A549 (cell line): Measurements from ENCODE around the gene NDUFC2. TPM values are rescaled to one million over a fixed set of nuclear protein-coding genes. Genes with fewer than 3 reads are reported as not detected.

Experiments used
- ATAC-seq, 2 experiments: fragments of 200-7000 bp in 1 of 2; fragments of >200 bp in 1 of 2; cut with Nextera tagmentation in 1 of 2; cut with Tn5 transposase in 1 of 2; 3 replicates each; pipeline versions ENCODE4 v1.8.0 to v1.9.1; 2018 to 2020; ENCODE audit warnings: mild to moderate bottlenecking in 1 of 2, moderate library complexity in 1 of 2
- CTCF ChIA-PET: fragments of 300-600 bp; sonication (Branson Sonifier 250); formaldehyde crosslinking; extraction: SDS; loops from one replicate; lab custom pipeline; 2021; ENCODE audit warnings: antibody characterized with exemption, inconsistent platforms; lab: Yijun Ruan, JAX
- POLR2A ChIA-PET: fragments of 350-600 bp; formaldehyde crosslinking; extraction: SDS; loops from one replicate; lab custom pipeline; 2021; ENCODE audit warnings: antibody characterized with exemption, inconsistent platforms; lab: Yijun Ruan, JAX
- DNase-seq, 2 experiments: peaks; one replicate each; pipeline versions ENCODE4 v3.0.0 to v3.0.0-alpha.2; 2011 to 2016; ENCODE audit warnings: low read depth in 1 of 2, low spot score in 1 of 2
- FAIRE-seq: peaks from 2 replicates; lab custom pipeline; 2011; peaks lifted over from hg19 to GRCh38; lab: Jason Lieb, UNC
- H3K27ac ChIP-seq, 2 experiments: fragments of >200 bp; sonication (Bioruptor Twin); formaldehyde crosslinking; 3 replicates each; pipeline ENCODE4 v1.5.1; 2016 to 2017
- H3K4me1 ChIP-seq: fragments of >200 bp; sonication (Bioruptor Twin); formaldehyde crosslinking; 3 replicates; pipeline ENCODE4 v1.6.1; 2016
- H3K4me2 ChIP-seq: fragments of >200 bp; sonication (Bioruptor Twin); formaldehyde crosslinking; 3 replicates; pipeline ENCODE4 v1.6.1; 2016
- H3K4me3 ChIP-seq: fragments of >200 bp; sonication (Bioruptor Twin); formaldehyde crosslinking; 3 replicates; pipeline ENCODE4 v1.5.1; 2016
- H3K9me3 ChIP-seq: fragments of >200 bp; sonication (Bioruptor Twin); formaldehyde crosslinking; 3 replicates; pipeline ENCODE4 v1.6.1; 2016
- CBX8 ChIP-seq: fragments of 200-600 bp; sonication (generic); IDR thresholded peaks from 2 replicates; pipeline ENCODE4 v1.6.1; 2016
- EHF ChIP-seq: fragments of 250-450 bp; sonication (Bioruptor Pico); IDR thresholded peaks from 2 replicates; pipeline ENCODE4 v1.5.0; 2020; ENCODE audit warnings: mild to moderate bottlenecking
- FOSL2 ChIP-seq, 2 experiments: fragments of 450-650 bp in 1 of 2; fragments of >200 bp in 1 of 2; sonication (Bioruptor Twin) in 1 of 2; formaldehyde crosslinking; IDR thresholded peaks; 2 replicates each; pipeline versions ENCODE4 v1.5.0 to v1.6.1; 2016 to 2020; ENCODE audit warnings: mild to moderate bottlenecking in 1 of 2, moderate library complexity in 1 of 2
- FOXS1 ChIP-seq: fragments of 250-450 bp; sonication (Bioruptor Pico); IDR thresholded peaks from 2 replicates; pipeline ENCODE4 v1.5.0; 2020; ENCODE audit warnings: mild to moderate bottlenecking, moderate library complexity
- HOXA7 ChIP-seq: fragments of 250-450 bp; sonication (Bioruptor Pico); IDR thresholded peaks from 2 replicates; pipeline ENCODE4 v1.5.0; 2020; ENCODE audit warnings: mild to moderate bottlenecking, moderate library complexity
- JUN ChIP-seq, 2 experiments: fragments of >200 bp; sonication (Bioruptor Twin); formaldehyde crosslinking; IDR thresholded peaks; 2 replicates in 1 of 2; 3 replicates in 1 of 2; pipeline ENCODE4 v1.6.1; 2016 to 2017
- KDM1A ChIP-seq: fragments of 200-600 bp; sonication (generic); IDR thresholded peaks from 2 replicates; pipeline ENCODE4 v1.6.1; 2016; ENCODE audit warnings: low read depth, mild to moderate bottlenecking
- MAZ ChIP-seq: fragments of 150-350 bp; IDR thresholded peaks from 2 replicates; pipeline ENCODE4 v1.6.1; 2014; ENCODE audit warnings: antibody characterized with exemption, low read depth, low read length, borderline replicate concordance
- RFX5 ChIP-seq: fragments of 450-650 bp; IDR thresholded peaks from 2 replicates; pipeline ENCODE4 v1.7.1; 2014; ENCODE audit warnings: antibody characterized with exemption, mild to moderate bottlenecking, moderate library complexity
- RNF2 ChIP-seq: fragments of 200-600 bp; sonication (generic); IDR thresholded peaks from 2 replicates; pipeline ENCODE4 v1.6.1; 2016; ENCODE audit warnings: low read depth, mild to moderate bottlenecking, antibody characterized with exemption, moderate library complexity, borderline replicate concordance
- SMC3 ChIP-seq: fragments of >200 bp; sonication (Bioruptor Twin); formaldehyde crosslinking; IDR thresholded peaks from 3 replicates; pipeline ENCODE4 v1.6.1; 2018; ENCODE audit warnings: inconsistent platforms
- SREBF2 ChIP-seq: fragments of 450-650 bp; IDR thresholded peaks from 2 replicates; pipeline ENCODE4 v1.6.1; 2014; ENCODE audit warnings: mild to moderate bottlenecking, moderate library complexity
- ZC3H11A ChIP-seq: fragments of 450-650 bp; IDR thresholded peaks from 2 replicates; pipeline ENCODE4 v1.6.1; 2014; ENCODE audit warnings: antibody characterized with exemption, mild to moderate bottlenecking
- ZFP36 ChIP-seq: fragments of 450-650 bp; IDR thresholded peaks from 2 replicates; pipeline ENCODE4 v1.6.1; 2014; ENCODE audit warnings: borderline replicate concordance; ENCODE audit not compliant: partially characterized antibody
- ZNF302 ChIP-seq: fragments of 250-450 bp; sonication (Bioruptor Pico); IDR thresholded peaks from 2 replicates; pipeline ENCODE4 v1.9.0; 2021; ENCODE audit warnings: inconsistent platforms, mild to moderate bottlenecking, moderate library complexity
- ZSCAN20 ChIP-seq: fragments of 250-450 bp; sonication (Bioruptor Pico); IDR thresholded peaks from 2 replicates; pipeline ENCODE4 v1.8.0; 2022; ENCODE audit warnings: mild to moderate bottlenecking, moderate library complexity
- WGBS: methylation state at CpG from one replicate; pipeline ENCODE4 v1.1.6; 2017; ENCODE audit errors: missing lambda C conversion rate; 5-methylcytosine and 5-hydroxymethylcytosine counted together
- polyA plus RNA-seq, 4 experiments: library from polyadenylated mRNA; depleted of rRNA in 3 of 4; stranded (reverse); fragments of >200 nt; fragmentation: RNase III in 1 of 4; extraction: RNeasy Plus Mini Kit Qiagen cat#74134 plus additional on column Dnase treatment in 1 of 4; gene quantifications; 2 replicates in 3 of 4; 3 replicates in 1 of 4; pipeline ENCODE4 v1.2.3, GENCODE V29; 2011 to 2017
- TF ChIP-seq, protein P1 (sequence below): fragments of 150-350 bp; IDR thresholded peaks from 2 replicates; pipeline ENCODE4 v1.6.1; 2014; ENCODE audit warnings: low read depth, mild to moderate bottlenecking, low read length
- TF ChIP-seq, protein P2 (sequence below): IDR thresholded peaks from 2 replicates; pipeline ENCODE4 v1.6.1; 2012

Gene NDUFC2
- polyA plus RNA-seq, 2 of the 4 experiments (the other 2 are of a cell fraction), result 148 to 277 TPM

DNA sequence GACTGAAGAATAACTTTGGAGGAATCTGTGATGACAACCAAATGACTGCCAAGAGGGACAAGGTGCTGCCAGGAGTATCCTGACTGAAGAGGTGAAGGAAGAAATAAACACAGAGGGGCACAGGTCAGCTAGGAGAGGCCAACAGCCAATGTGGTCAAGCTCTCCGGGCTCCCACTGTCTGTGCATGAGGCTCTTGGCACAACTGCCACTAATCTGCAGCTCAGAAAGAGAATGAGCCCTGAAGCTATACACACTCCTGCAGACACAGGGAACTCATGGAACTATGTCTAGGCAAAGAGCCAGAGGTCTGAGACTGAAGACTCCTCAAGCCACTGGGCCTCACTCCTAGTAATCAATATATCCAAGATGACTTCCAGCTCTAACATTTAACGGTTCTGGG lies 9.0 kb downstream of the NDUFC2 start:
- no peak overlapping the region for H3K27ac ChIP-seq
- POLR2A ChIA-PET, result no interaction called here
- no peak for TF ChIP-seq ZC3H11A
- TF ChIP-seq RFX5, result no peak
- no peak for TF ChIP-seq ZNF302 (CRISPR knock-in tag)
- no peak for TF ChIP-seq HOXA7
- no peak for FAIRE-seq
- 84% methylated on average over 2 of the region's 2 CpGs for WGBS
- no peaks in the 10 kb centered on the region for H3K9me3 ChIP-seq
- CTCF ChIA-PET, result interaction anchor here (1.4 to 1.6 kb wide), 2 partner anchors 10 to 24 kb away, joined by 3 to 5 read pairs; partner anchors contain the start of gene NDUFC2
- no peak for ATAC-seq
- H3K4me3 ChIP-seq, result no peak overlapping the region
- no peak overlapping the region for H3K4me2 ChIP-seq
- H3K4me1 ChIP-seq, result no peaks in the 10 kb centered on the region
- DNase-seq, result no peak

DNA sequence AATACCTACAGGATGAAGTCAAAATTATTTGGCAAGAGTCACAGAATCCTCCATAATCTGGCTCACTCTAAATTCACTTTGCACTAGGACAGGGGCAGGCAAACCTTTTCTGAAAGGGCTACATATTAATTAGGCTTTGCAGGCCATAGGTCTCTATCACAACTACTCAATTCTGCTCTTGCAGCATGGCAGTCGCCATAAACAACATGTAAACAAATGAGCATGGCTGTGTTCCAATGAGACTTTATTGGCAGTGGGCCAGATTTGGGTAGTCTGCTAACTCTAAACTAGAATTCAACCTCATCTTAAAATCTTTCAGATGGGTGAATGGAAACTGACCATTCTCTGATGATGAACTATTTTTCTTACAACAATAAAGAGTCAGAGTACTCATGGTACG lies 10.2 kb downstream of the NDUFC2 start:
- H3K4me1 ChIP-seq, result no peaks in the 10 kb centered on the region
- H3K4me2 ChIP-seq, result no peak overlapping the region
- H3K4me3 ChIP-seq, result no peak overlapping the region
- POLR2A ChIA-PET, result interaction anchor here (1.2 kb wide), 1 partner anchor 10 kb away, joined by 4 read pairs; the partner anchor contains the start of gene NDUFC2
- WGBS, result 83% methylated on average over 2 of the region's 2 CpGs
- FAIRE-seq (no peak), ATAC-seq (no peak), DNase-seq (no peak)
- no peak overlapping the region for H3K27ac ChIP-seq
- no peak for TF ChIP-seq ZSCAN20 (CRISPR knock-in tag)
- TF ChIP-seq, protein P1, sequence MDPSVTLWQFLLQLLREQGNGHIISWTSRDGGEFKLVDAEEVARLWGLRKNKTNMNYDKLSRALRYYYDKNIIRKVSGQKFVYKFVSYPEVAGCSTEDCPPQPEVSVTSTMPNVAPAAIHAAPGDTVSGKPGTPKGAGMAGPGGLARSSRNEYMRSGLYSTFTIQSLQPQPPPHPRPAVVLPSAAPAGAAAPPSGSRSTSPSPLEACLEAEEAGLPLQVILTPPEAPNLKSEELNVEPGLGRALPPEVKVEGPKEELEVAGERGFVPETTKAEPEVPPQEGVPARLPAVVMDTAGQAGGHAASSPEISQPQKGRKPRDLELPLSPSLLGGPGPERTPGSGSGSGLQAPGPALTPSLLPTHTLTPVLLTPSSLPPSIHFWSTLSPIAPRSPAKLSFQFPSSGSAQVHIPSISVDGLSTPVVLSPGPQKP, result no peak
- H3K9me3 ChIP-seq, result no peaks in the 10 kb centered on the region
- CTCF ChIA-PET, result interaction anchor here (1.2 to 1.7 kb wide), 2 partner anchors 9 to 23 kb away, joined by 4 to 7 read pairs; no protein-coding TSS in a partner anchor

DNA sequence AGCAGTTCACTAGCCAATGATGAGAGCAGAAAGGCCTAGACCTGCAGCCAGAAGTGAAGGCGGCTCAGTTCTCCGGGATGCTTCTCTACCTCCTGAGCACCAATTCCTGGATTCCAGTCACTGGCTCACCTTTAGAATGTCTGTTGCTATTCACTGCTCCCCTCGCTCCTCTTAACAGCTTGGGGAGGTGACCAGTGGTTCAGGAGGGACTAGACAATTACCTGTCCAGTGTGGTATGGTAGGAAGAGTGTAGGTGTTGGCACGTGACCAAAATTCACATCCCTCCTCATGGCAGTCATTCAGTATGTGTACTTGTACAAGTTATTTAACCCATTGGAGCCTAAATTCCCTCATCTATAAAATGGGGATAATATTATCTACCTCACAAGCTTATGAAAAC lies 12.0 kb downstream of the NDUFC2 start:
- DNase-seq (no peak), ATAC-seq (no peak), FAIRE-seq (no peak)
- H3K4me1 ChIP-seq, result no peaks in the 10 kb centered on the region
- no peak for TF ChIP-seq JUN (IDR thresholded peaks at IDR 0.05)
- TF ChIP-seq SREBF2, result no peak
- no peak for TF ChIP-seq ZSCAN20 (CRISPR knock-in tag)
- no peak for TF ChIP-seq CBX8
- TF ChIP-seq SMC3, result no peak
- no peak for TF ChIP-seq ZFP36
- no peak for TF ChIP-seq FOXS1 (CRISPR knock-in tag)
- no peak for TF ChIP-seq KDM1A
- CTCF ChIA-PET, result no interaction called here
- 92% methylated on average over 4 of the region's 4 CpGs for WGBS
- H3K4me2 ChIP-seq, result no peak overlapping the region
- POLR2A ChIA-PET, result no interaction called here
- H3K4me3 ChIP-seq, result no peak overlapping the region
- no peak overlapping the region for H3K27ac ChIP-seq
- H3K9me3 ChIP-seq, result no peaks in the 10 kb centered on the region

DNA sequence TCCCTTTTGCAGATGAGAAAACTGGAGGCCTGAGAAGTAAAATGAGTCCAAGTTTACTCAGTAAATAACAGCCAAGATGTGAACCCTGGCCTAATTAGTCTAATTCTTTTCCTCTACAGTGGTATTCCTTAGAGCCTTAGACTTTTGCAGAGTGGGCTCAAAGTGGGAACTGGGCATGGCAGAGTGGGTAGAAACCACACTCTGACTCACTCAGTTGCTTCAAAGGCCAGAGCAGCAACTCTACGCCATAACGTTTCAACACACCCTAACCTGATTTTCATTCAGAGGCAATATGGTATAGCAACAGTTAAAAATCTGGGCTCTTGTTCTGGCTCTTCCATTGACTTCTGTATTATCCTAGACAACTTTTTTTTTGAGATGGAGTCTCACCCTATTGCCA lies 13.2 kb downstream of the NDUFC2 start:
- TF ChIP-seq ZNF302 (CRISPR knock-in tag), result no peak
- TF ChIP-seq HOXA7, result no peak
- no peak for TF ChIP-seq RNF2
- TF ChIP-seq, protein P2, sequence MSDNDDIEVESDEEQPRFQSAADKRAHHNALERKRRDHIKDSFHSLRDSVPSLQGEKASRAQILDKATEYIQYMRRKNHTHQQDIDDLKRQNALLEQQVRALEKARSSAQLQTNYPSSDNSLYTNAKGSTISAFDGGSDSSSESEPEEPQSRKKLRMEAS, result no peak
- no peak for TF ChIP-seq MAZ
- TF ChIP-seq EHF (CRISPR knock-in tag), result no peak
- TF ChIP-seq FOSL2 (IDR thresholded peaks at IDR 0.05), result no peak
- TF ChIP-seq FOSL2 (CRISPR knock-in tag; IDR thresholded peaks at IDR 0.05), result no peak
- no peak for DNase-seq
- Histone ChIP-seq H3K4me3 (no peak overlapping the region), H3K27ac (no peak overlapping the region), H3K9me3 (no peaks in the 10 kb centered on the region), H3K4me1 (no peaks in the 10 kb centered on the region), H3K4me2 (no peak overlapping the region)
- WGBS, result 82% methylated on average over 2 of the region's 2 CpGs
- CTCF ChIA-PET, result interaction anchor here (1.0 kb wide), 1 partner anchor 498 kb away, joined by 5 read pairs; no protein-coding TSS in a partner anchor
- ATAC-seq, result no peak
- POLR2A ChIA-PET, result no interaction called here
- no peak for FAIRE-seq
